ENCODE measurements around the gene NMNAT2. TPM values are rescaled to one million over a fixed set of nuclear protein-coding genes. Genes with fewer than 3 reads are reported as not detected.

Gene NMNAT2
- total and polyA plus RNA-seq, 10 of the 15 experiments (the other 5 are each of a cell fraction or from before 2014, with no cell fraction given): 0.02 to 2.0 (median 0.60) TPM

DNA sequence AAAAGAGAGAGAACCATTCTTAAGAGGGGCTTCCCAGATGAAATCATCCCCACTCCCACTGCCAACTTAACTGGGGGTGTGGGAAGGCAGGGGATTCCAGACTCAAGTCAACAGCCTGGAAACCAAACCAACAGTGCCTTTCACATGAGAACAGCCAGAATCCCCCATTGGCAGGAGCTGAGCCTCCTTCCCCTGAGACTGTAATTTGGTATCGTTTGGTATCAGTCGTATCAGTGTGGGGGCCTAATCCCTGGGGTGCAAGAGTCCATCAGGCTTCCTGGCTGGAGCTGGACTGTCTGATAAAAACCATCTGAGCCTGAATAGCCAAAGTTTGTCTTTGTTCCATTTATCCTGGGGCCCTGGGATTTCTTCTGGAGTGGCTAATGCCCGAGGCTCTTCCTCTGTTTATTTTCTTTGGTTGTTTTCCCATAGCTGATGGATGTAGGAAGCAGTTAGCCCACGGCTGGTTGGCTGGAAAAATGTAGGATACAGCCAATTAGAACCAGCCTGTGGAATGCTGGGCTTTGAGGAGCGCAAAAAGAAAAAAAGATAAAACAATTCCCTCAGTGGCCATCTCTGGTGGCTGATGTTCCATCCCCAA lies 147.5 kb downstream of the NMNAT2 start (continued):
- TF ChIP-seq, protein P1, sequence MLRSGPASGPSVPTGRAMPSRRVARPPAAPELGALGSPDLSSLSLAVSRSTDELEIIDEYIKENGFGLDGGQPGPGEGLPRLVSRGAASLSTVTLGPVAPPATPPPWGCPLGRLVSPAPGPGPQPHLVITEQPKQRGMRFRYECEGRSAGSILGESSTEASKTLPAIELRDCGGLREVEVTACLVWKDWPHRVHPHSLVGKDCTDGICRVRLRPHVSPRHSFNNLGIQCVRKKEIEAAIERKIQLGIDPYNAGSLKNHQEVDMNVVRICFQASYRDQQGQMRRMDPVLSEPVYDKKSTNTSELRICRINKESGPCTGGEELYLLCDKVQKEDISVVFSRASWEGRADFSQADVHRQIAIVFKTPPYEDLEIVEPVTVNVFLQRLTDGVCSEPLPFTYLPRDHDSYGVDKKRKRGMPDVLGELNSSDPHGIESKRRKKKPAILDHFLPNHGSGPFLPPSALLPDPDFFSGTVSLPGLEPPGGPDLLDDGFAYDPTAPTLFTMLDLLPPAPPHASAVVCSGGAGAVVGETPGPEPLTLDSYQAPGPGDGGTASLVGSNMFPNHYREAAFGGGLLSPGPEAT (IDR thresholded peaks at IDR 0.05; ENCODE audit: low read depth): peak; percentile 63; the same call in 1 of the 2 replicates
- TF ChIP-seq IKZF2 (IDR thresholded peaks at IDR 0.05) (peak; percentile 32 to 38; a peak in 2 of 4 replicates), RELA (IDR thresholded peaks at IDR 0.05; ENCODE audit: borderline replicate concordance, partially characterized antibody) (peak; percentile 70), CEBPB (IDR thresholded peaks at IDR 0.05; ENCODE audit: borderline replicate concordance in 1 of 2, low read depth in 2 of 2, low read length in 2 of 2) (no peak), FOXM1 (IDR thresholded peaks at IDR 0.05; ENCODE audit: low read depth, low read length) (peak; percentile 46; the same call in 1 of the 2 replicates), IKZF1 (conservative IDR thresholded peaks at IDR 0.05) (peak; percentile 75), RAD21 (IDR thresholded peaks at IDR 0.05; ENCODE audit: insufficient read depth, low read depth, low read length) (no peak), NFYB (IDR thresholded peaks at IDR 0.05; ENCODE audit: insufficient read depth, low read depth, low read length) (no peak), WRNIP1 (IDR thresholded peaks at IDR 0.05; ENCODE audit: borderline replicate concordance, low read depth, low read length) (no peak), POLR2A (IDR thresholded peaks at IDR 0.05; ENCODE audit: low read depth, low read length) (no peak), SUPT20H (IDR thresholded peaks at IDR 0.05; ENCODE audit: borderline replicate concordance, control insufficient read depth, low read depth, low read length) (no peak), MTA2 (IDR thresholded peaks at IDR 0.05; ENCODE audit: low read depth) (no peak)
- TF ChIP-seq, protein P2, sequence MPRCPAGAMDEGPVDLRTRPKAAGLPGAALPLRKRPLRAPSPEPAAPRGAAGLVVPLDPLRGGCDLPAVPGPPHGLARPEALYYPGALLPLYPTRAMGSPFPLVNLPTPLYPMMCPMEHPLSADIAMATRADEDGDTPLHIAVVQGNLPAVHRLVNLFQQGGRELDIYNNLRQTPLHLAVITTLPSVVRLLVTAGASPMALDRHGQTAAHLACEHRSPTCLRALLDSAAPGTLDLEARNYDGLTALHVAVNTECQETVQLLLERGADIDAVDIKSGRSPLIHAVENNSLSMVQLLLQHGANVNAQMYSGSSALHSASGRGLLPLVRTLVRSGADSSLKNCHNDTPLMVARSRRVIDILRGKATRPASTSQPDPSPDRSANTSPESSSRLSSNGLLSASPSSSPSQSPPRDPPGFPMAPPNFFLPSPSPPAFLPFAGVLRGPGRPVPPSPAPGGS (IDR thresholded peaks at IDR 0.05; ENCODE audit: borderline replicate concordance, insufficient read depth, low read depth, low read length, poor library complexity, severe bottlenecking): peak; percentile 89
- TF ChIP-seq, protein P3, sequence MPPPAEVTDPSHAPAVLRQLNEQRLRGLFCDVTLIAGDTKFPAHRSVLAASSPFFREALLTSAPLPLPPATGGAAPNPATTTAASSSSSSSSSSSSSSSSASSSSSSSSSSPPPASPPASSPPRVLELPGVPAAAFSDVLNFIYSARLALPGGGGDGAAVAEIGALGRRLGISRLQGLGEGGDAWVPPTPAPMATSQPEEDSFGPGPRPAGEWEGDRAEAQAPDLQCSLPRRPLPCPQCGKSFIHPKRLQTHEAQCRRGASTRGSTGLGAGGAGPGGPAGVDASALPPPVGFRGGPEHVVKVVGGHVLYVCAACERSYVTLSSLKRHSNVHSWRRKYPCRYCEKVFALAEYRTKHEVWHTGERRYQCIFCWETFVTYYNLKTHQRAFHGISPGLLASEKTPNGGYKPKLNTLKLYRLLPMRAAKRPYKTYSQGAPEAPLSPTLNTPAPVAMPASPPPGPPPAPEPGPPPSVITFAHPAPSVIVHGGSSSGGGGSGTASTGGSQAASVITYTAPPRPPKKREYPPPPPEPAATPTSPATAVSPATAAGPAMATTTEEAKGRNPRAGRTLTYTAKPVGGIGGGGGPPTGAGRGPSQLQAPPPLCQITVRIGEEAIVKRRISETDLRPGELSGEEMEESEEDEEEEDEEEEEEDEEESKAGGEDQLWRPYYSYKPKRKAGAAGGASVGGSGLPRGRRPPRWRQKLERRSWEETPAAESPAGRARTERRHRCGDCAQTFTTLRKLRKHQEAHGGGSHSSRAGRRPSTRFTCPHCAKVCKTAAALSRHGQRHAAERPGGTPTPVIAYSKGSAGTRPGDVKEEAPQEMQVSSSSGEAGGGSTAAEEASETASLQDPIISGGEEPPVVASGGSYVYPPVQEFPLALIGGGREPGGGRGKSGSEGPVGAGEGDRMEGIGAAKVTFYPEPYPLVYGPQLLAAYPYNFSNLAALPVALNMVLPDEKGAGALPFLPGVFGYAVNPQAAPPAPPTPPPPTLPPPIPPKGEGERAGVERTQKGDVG (CRISPR knock-in tag; IDR thresholded peaks at IDR 0.05): no peak
- TF ChIP-seq, protein P4, sequence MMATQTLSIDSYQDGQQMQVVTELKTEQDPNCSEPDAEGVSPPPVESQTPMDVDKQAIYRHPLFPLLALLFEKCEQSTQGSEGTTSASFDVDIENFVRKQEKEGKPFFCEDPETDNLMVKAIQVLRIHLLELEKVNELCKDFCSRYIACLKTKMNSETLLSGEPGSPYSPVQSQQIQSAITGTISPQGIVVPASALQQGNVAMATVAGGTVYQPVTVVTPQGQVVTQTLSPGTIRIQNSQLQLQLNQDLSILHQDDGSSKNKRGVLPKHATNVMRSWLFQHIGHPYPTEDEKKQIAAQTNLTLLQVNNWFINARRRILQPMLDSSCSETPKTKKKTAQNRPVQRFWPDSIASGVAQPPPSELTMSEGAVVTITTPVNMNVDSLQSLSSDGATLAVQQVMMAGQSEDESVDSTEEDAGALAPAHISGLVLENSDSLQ (IDR thresholded peaks at IDR 0.05): no peak
- TF ChIP-seq, protein P5, sequence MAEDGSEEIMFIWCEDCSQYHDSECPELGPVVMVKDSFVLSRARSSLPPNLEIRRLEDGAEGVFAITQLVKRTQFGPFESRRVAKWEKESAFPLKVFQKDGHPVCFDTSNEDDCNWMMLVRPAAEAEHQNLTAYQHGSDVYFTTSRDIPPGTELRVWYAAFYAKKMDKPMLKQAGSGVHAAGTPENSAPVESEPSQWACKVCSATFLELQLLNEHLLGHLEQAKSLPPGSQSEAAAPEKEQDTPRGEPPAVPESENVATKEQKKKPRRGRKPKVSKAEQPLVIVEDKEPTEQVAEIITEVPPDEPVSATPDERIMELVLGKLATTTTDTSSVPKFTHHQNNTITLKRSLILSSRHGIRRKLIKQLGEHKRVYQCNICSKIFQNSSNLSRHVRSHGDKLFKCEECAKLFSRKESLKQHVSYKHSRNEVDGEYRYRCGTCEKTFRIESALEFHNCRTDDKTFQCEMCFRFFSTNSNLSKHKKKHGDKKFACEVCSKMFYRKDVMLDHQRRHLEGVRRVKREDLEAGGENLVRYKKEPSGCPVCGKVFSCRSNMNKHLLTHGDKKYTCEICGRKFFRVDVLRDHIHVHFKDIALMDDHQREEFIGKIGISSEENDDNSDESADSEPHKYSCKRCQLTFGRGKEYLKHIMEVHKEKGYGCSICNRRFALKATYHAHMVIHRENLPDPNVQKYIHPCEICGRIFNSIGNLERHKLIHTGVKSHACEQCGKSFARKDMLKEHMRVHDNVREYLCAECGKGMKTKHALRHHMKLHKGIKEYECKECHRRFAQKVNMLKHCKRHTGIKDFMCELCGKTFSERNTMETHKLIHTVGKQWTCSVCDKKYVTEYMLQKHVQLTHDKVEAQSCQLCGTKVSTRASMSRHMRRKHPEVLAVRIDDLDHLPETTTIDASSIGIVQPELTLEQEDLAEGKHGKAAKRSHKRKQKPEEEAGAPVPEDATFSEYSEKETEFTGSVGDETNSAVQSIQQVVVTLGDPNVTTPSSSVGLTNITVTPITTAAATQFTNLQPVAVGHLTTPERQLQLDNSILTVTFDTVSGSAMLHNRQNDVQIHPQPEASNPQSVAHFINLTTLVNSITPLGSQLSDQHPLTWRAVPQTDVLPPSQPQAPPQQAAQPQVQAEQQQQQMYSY (CRISPR knock-in tag; IDR thresholded peaks at IDR 0.05): no peak

All from GM12878 (cell line).